Measurements from ENCODE around the gene JUND. TPM values are rescaled to one million over a fixed set of nuclear protein-coding genes. Genes with fewer than 3 reads are reported as not detected.

The JUND gene
- total RNA-seq, 1 experiment from 2014 or later, result 69.6 TPM

DNA sequence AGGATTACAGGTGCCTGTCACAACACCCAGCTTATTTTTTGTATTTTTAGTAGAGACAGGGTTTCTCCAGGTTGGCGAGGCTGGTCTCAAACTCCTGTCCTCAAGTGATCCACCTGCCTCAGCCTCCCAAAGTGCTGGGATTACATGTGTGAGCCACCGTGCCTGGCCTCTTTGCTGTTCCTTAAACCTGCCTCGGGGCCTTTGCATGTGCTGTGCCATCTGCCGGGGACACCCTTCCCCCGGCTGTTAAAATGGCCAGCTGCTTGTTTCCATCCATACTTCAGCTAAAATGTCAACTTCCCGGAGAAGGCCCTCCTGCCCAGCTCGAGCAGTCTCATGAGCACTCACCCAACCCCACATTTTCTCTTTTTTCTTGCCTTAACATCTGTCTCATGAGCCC is 36.1 kb downstream of the JUND start:
- no peak overlapping the region for H3K27ac ChIP-seq
- H3K36me3 ChIP-seq, result no peaks in the 10 kb centered on the region
- no peaks in the 10 kb centered on the region for H3K27me3 ChIP-seq (replicated peaks)
- no peak for DNase-seq (ENCODE audit: low read depth in 1 of 2, low spot score in 2 of 2)
- no peak overlapping the region for H3K4me3 ChIP-seq
- H3K4me1 ChIP-seq (replicated peaks), result no peaks in the 10 kb centered on the region
- H3K9me3 ChIP-seq (replicated peaks), result no peaks in the 10 kb centered on the region

- Histone ChIP-seq H3K27me3 (replicated peaks) (peaks cover 10% of the 10 kb centered on the region; the same call in 1 of the 2 replicates), H3K4me1 (replicated peaks) (no peaks in the 10 kb centered on the region), H3K27ac (no peak overlapping the region), H3K9me3 (replicated peaks) (no peaks in the 10 kb centered on the region), H3K36me3 (no peaks in the 10 kb centered on the region), H3K4me3 (no peak overlapping the region)
- DNase-seq (ENCODE audit: low read depth in 1 of 2, low spot score in 2 of 2), result no peak
Observed at GRCh38 chr19:18239303-18239702, 42.1 kb downstream of the JUND start.

GRCh38 chr19:18234194-18234593 is 47.2 kb downstream of the JUND start:
- DNase-seq (ENCODE audit: low read depth in 1 of 2, low spot score in 2 of 2), result no peak
- no peak overlapping the region for H3K27ac ChIP-seq
- no peaks in the 10 kb centered on the region; the same call in none of the 2 replicates for H3K4me1 ChIP-seq (replicated peaks)
- H3K27me3 ChIP-seq (replicated peaks), result peaks cover 12% of the 10 kb centered on the region
- no peaks in the 10 kb centered on the region for H3K36me3 ChIP-seq
- no peak overlapping the region for H3K4me3 ChIP-seq
- H3K9me3 ChIP-seq (replicated peaks), result peaks cover 8% of the 10 kb centered on the region

DNA sequence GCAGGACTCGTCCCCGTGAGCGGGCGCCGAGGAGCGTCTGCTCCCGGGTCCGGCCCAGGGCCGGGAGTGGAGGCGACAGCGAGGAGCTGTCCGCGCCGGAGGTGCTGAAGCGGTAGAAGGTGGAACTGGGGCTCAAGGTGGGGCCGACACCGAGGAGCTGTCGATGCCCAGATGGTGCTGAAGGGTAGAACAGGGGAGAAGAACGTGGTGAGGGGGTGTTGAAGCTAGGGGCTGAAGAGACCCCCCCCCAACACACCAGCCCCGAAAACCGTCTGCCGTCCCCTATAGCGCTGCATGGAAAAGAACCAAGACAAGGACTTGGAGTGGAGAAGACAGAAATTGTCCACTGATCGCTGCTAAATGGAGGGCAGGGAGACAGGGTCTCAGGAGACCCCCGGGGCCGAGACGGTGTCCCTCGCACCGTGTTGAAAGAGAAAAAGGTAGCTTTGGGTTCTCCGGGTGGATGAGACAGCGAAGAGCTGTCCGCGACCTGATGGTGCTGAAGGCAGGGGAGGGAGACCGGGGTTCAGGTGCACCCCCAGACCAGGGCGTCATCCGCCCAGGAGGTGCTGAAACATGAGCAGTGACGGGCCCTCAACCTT is 48.1 kb downstream of the JUND start:
- Histone ChIP-seq H3K27me3 (replicated peaks) (peaks cover 9% of the 10 kb centered on the region), H3K36me3 (no peaks in the 10 kb centered on the region), H3K4me1 (replicated peaks) (no peaks in the 10 kb centered on the region; the same call in none of the 2 replicates), H3K9me3 (replicated peaks) (peaks cover 8% of the 10 kb centered on the region), H3K27ac (no peak overlapping the region), H3K4me3 (no peak overlapping the region)
- peak; percentile 36 to 64 for DNase-seq (ENCODE audit: low read depth in 1 of 2, low spot score in 2 of 2)

- no peak for DNase-seq (ENCODE audit: low read depth in 1 of 2, low spot score in 2 of 2)
- H3K36me3 ChIP-seq, result no peaks in the 10 kb centered on the region
- peaks cover 8% of the 10 kb centered on the region for H3K9me3 ChIP-seq (replicated peaks)
- no peak overlapping the region for H3K4me3 ChIP-seq
- no peaks in the 10 kb centered on the region; the same call in none of the 2 replicates for H3K4me1 ChIP-seq (replicated peaks)
- H3K27me3 ChIP-seq (replicated peaks), result peaks cover 9% of the 10 kb centered on the region
- no peak overlapping the region for H3K27ac ChIP-seq
Observed at GRCh38 chr19:18232540-18233223, 48.7 kb downstream of the JUND start.

GRCh38 chr19:18231775-18232174 is 49.6 kb downstream of the JUND start:
- H3K36me3 ChIP-seq, result no peaks in the 10 kb centered on the region
- DNase-seq (ENCODE audit: low read depth in 1 of 2, low spot score in 2 of 2), result no peak
- no peak overlapping the region for H3K27ac ChIP-seq
- H3K4me3 ChIP-seq, result no peak overlapping the region
- H3K9me3 ChIP-seq (replicated peaks), result peaks cover 8% of the 10 kb centered on the region
- H3K27me3 ChIP-seq (replicated peaks), result peaks cover 9% of the 10 kb centered on the region
- no peaks in the 10 kb centered on the region; the same call in none of the 2 replicates for H3K4me1 ChIP-seq (replicated peaks)

DNA sequence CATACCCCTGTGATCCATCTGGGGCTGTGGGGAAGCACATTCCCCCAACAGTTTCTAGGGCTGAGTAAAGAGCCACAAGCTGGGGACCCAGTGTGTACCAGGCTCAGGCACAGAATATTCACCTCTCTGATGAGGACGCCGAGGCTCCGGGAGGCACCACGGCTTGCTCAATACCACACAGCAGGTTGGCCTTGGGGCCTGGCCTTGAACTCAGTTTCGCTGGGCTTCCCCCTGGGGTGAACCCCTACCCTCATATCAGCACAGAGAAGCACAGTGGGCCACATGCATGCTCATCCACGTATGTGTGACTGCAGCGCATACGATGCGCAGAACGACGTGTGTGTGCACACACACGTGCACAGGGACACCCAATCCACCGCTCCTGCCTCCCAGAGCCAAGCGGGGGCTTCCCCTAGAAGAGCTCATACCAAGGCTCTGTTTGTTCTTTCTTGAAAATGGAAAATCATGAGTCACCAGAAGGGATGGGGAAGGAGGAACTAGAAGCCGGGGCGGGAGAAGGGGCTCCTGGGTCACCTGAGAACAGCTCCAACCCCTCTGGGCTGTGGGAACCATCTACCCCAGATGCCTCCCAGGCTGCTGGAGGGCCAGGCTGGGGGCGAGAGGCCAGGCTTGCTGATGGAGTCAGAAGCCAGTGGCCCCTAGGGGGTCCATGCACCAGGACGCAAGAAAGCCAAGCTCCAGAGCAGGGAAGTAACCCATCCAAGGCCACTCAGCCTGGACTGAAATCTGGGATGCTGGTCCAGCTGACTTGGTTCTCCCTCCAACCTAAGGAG is 50.3 kb downstream of the JUND start:
- peaks cover 8% of the 10 kb centered on the region for H3K9me3 ChIP-seq (replicated peaks)
- no peak overlapping the region for H3K4me3 ChIP-seq
- H3K4me1 ChIP-seq (replicated peaks), result no peaks in the 10 kb centered on the region; the same call in none of the 2 replicates
- no peaks in the 10 kb centered on the region for H3K36me3 ChIP-seq
- DNase-seq (ENCODE audit: low read depth in 1 of 2, low spot score in 2 of 2), result no peak
- H3K27ac ChIP-seq, result no peak overlapping the region
- peaks cover 9% of the 10 kb centered on the region for H3K27me3 ChIP-seq (replicated peaks)

DNA sequence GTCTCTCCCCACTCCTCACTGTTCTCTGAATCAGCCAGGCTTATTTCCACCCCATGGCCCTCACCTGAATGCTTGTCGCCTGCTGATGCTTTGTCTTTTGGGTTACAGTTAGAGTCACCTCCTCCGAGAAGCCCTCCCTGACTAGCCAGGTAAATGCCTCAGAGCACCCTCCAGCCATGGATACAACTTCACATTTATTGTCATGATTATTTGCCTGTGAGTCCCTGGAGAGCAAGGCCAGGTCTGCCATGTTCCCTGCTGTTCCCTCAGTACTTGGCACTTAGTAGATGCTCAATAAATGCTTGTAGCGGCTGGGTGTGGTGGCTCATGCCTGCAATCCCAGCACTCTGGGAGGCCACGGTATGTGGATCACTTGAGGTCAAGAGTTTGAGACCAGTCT is 51.5 kb downstream of the JUND start:
- peaks cover 8% of the 10 kb centered on the region for H3K9me3 ChIP-seq (replicated peaks)

More for the DNA sequence above, 51.5 kb downstream of the JUND start:
- peaks cover 9% of the 10 kb centered on the region for H3K27me3 ChIP-seq (replicated peaks)
- peaks cover 6% of the 10 kb centered on the region for H3K4me1 ChIP-seq (replicated peaks)
- DNase-seq (ENCODE audit: low read depth in 1 of 2, low spot score in 2 of 2), result no peak
- H3K27ac ChIP-seq, result no peak overlapping the region
- H3K36me3 ChIP-seq, result no peaks in the 10 kb centered on the region
- no peak overlapping the region for H3K4me3 ChIP-seq

Other genes with a start within 250 kb of the JUND start
- gene IL12RB1, start 194.7 kb downstream of the JUND start, total RNA-seq (2014; rRNA removed; shearing (Covaris generic)), result 0.21 TPM in 1 of 2 replicates, not detected in the other
- 1.2 and 2.3 TPM in 2 replicates for gene MAST3, start 183.8 kb downstream of the JUND start, total RNA-seq (2014; rRNA removed; shearing (Covaris generic))
- 24.2 and 35.0 TPM in 2 replicates for gene PIK3R2, start 128.5 kb downstream of the JUND start, total RNA-seq (2014; rRNA removed; shearing (Covaris generic))
- 2.7 TPM in 1 of 2 replicates, not detected in the other for gene IFI30, start 107.8 kb downstream of the JUND start, total RNA-seq (2014; rRNA removed; shearing (Covaris generic))
- 42.3 and 52.0 TPM in 2 replicates for gene MPV17L2, start 88.4 kb downstream of the JUND start, total RNA-seq (2014; rRNA removed; shearing (Covaris generic))
- gene RAB3A, start 77.6 kb downstream of the JUND start, total RNA-seq (2014; rRNA removed; shearing (Covaris generic)), result 1.2 and 3.4 TPM in 2 replicates
- gene PDE4C, start 55.2 kb downstream of the JUND start, total RNA-seq (2014; rRNA removed; shearing (Covaris generic)), result not detected in 2 replicates
- gene IQCN, start 7.2 kb downstream of the JUND start, total RNA-seq (2014; rRNA removed; shearing (Covaris generic)), result 0.13 and 0.22 TPM in 2 replicates
- gene LSM4, start 41.5 kb upstream of the JUND start, total RNA-seq (2014; rRNA removed; shearing (Covaris generic)), result 395 and 478 TPM in 2 replicates
- gene PGPEP1, start 59.0 kb upstream of the JUND start, total RNA-seq (2014; rRNA removed; shearing (Covaris generic)), result 5.7 and 9.0 TPM in 2 replicates
- gene GDF15, start 104.5 kb upstream of the JUND start, total RNA-seq (2014; rRNA removed; shearing (Covaris generic)), result 12.4 and 21.9 TPM in 2 replicates
- gene LRRC25, start 116.0 kb upstream of the JUND start, total RNA-seq (2014; rRNA removed; shearing (Covaris generic)), result not detected in 2 replicates
- gene SSBP4, start 137.8 kb upstream of the JUND start, total RNA-seq (2014; rRNA removed; shearing (Covaris generic)), result 18.9 and 43.4 TPM in 2 replicates
- gene ISYNA1, start 156.5 kb upstream of the JUND start, total RNA-seq (2014; rRNA removed; shearing (Covaris generic)), result 2.0 and 5.4 TPM in 2 replicates
- 14.3 and 14.8 TPM in 2 replicates for gene ELL, start 240.4 kb upstream of the JUND start, total RNA-seq (2014; rRNA removed; shearing (Covaris generic))